GM12873 (cell line): Measurements from ENCODE around the gene SNAPC5.

Source experiments
- CTCF ChIP-seq: IDR thresholded peaks from 2 replicates; pipeline ENCODE4 v1.5.1; 2012; ENCODE audit warnings: low read depth, mild to moderate bottlenecking, moderate library complexity, low read length, control low read depth; ENCODE audit not compliant: insufficient read depth; ENCODE audit errors: missing control alignments

Gene SNAPC5

GRCh38 chr15:66454143-66454542 is 43.4 kb downstream of the SNAPC5 start:
- TF ChIP-seq CTCF = no peak

- TF ChIP-seq CTCF = no peak
These were observed 44.5 kb downstream of the SNAPC5 start for GRCh38 chr15:66452971-66453580.

GRCh38 chr15:66452420-66452819 is 45.1 kb downstream of the SNAPC5 start:
- TF ChIP-seq CTCF = no peak
